HCEC 1CT (cell line): ENCODE measurements around the gene SRRM5.
"Not testable (repeated sequence)": the region's sequence is repeated elsewhere in the genome, so short reads cannot be mapped to it uniquely, and the experiment has no call there.

ENCODE experiments used
- DNase-seq: peaks from one replicate; pipeline ENCODE4 v3.0.0-alpha.2; 2017

Gene SRRM5

DNA sequence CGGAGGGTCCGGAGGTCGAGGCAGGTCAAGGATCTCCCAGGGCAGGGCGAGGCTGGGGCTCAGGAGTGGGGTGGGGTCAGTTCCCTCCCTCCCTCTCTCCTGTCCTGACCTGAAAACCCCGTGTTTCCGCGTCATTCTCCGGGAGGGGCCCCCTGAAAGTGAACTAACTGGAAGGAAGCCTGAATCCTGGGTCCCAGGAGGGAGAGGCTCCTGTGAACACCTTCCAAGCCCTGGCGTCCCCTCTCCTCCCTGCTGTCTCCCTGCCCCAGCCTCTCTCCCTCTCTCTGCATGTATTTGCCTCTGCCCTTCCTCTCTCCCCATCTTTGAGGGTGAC, 28.5 kb downstream of the SRRM5 start:
- no peak for DNase-seq

- DNase-seq = no peak
Measured at GRCh38 chr19:43641333-43641732, 29.4 kb downstream of the SRRM5 start.

DNA sequence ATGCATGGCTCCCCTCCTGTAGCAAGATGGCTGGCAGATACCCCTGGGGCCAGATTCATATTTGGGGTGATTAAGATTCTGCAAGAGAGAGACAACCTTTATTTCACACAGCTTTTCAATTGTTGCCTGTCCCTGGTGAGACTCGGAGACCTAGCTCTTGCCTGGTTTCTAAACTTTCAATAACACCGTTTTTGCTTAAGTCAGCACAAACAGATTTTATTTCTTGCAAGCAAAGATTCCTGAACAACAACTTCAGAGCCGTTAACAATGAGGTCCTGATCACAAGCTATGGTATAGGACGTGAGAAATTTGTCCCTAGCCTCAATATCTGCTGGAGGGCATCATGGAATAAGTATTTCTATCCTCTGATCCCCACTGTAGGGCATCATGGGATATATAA, 30.6 kb downstream of the SRRM5 start:
- no peak for DNase-seq

- DNase-seq = no peak
Measured at GRCh38 chr19:43643326-43643725, 31.4 kb downstream of the SRRM5 start.

DNA sequence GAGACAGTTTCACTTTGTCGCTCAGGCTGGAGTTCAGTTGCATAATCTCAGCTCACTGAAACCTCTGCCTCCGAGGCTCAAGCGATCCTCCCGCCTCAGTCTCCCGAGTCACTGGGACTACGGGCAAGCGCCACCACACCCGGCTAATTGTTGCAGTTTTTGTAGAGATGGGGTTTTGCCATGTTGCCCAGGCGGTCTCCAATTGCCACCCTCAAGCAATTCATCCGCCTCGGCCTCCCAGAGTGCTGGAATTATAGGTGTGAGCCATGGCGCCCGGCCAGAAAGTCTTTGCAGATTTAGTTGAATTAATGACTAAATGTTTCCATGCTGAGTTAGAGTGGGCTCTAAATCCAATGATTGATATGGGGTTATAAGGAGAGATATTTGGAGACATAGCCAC, 32.3 kb downstream of the SRRM5 start:
- DNase-seq = no peak

DNA sequence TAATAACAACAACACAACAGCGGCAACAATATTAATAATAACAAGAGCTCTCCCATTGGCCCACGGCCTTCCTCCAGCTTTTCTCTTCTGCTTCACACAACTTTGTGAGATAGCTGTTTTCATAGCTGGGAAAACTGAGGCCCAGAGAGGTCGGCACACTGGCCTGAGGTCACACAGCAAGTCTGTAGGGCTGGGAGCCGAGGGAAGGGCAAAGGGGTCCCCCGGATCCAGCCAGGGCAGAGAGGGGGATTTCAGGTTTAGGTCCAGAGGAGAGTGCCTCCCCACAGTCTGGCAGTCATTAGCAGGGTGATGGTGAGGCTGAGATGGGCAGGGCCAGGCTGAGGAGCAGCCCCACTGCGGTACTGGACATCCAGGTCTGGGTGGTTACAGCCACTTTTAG, 36.7 kb downstream of the SRRM5 start:
- no peak for DNase-seq

GRCh38 chr19:43649514-43649913, 37.6 kb downstream of the SRRM5 start:
- DNase-seq = no peak

DNA sequence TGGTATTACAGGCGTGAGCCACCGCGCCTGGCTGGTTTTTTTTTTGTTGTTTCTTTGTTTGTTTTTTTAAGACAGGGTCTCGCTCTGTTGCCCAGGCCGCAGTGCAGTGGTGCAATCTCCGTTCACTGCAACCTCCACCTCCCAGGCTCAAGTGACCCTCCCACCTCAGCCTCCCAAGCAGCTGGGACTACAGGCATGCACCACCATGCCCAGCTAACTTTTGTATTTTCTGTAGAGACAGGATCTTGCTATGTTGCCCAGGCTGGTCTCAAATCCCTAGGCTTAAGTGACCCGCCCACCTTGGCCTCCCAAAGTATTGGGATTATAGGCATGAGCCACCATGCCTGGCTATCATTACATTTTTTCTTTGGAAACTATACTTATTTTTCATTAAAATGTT, 38.4 kb downstream of the SRRM5 start:
- DNase-seq = not testable (repeated sequence)

DNA sequence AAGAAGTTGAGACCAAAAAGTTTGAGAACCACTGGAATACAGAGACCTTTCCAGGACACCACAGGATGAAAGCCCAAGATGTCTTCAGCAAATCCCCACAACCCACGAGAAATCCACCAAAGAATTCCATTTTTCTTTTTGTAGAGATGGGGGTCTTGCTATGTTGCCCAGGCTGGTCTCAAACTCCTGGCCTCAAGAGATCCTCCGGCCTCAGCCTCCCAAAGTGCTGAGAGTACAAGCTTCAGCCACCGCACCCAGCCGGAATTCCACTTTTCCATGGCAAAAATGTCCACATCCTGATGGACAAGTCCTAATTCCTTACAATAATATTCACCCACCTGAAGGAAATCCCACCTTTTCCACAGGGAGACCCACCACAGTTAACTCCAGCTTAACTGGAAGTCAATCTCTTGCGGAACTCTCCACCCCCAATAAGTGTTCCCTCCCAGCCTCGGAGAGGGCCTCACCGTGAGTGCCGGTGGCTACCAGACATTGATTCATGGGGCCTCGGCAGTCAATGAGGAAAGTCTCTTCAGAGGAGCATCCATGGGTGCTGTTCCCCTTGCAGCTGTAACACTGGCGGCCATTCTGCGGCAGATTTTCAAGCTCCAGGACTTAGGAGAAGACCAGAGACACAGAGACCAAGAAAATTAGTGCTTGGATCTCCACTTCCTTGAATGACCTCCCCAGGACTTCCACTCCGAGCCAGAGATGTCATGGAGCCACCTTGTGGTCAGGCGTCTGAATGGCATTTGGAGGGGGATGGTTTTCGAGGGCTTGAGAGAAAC, 40.1 kb downstream of the SRRM5 start:
- peak; percentile 56 for DNase-seq

GRCh38 chr19:43652546-43652874, 40.6 kb downstream of the SRRM5 start:
- DNase-seq = no peak

GRCh38 chr19:43656436-43656835, 44.5 kb downstream of the SRRM5 start:
- no peak for DNase-seq

GRCh38 chr19:43658001-43658400, 46.1 kb downstream of the SRRM5 start:
- DNase-seq = no peak

GRCh38 chr19:43658494-43658893, 46.6 kb downstream of the SRRM5 start:
- no peak for DNase-seq

- no peak for DNase-seq
Measured at GRCh38 chr19:43660301-43660970, 48.5 kb downstream of the SRRM5 start.

DNA sequence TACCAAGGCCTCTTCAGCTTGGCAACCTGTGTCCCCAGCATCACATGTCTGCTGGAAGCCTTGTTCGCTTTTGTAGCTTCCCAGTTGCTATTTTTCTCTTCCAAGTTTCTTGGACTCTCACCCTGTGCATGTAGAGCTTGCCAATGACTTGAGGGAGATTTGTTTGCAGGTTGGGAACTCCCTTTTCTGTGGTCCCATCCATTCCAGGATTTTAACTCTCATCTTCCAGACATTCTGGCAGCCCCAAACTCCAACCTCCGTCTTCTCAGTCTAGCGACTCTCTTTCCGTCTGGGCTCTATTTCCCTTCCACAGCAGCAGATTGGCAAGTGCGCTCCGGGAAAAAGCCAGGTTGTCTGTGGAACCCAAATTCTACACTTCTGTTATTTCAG, 49.1 kb downstream of the SRRM5 start:
- no peak for DNase-seq

- no peak for DNase-seq
Measured at GRCh38 chr19:43662487-43662886, 50.6 kb downstream of the SRRM5 start.

- DNase-seq = no peak
Measured at GRCh38 chr19:43664018-43664417, 52.1 kb downstream of the SRRM5 start.
